Heart left ventricle (tissue), 16 donors: ENCODE data around the gene UBE2M. TPM values are rescaled to one million over a fixed set of nuclear protein-coding genes. Genes with fewer than 3 reads are reported as not detected.

Source experiments
- ATAC-seq, 4 donors: fragments of 200-7000 bp; cut with Tn5 transposase; one replicate each; pipeline ENCODE4 v1.9.1; 2020 to 2022; ENCODE audit warnings: moderate library complexity in 4 of 4, mild to moderate bottlenecking in 3 of 4, moderate number of reproducible peaks in 1 of 4
- DNase-seq, 5 donors: peaks; one replicate each; pipeline ENCODE4 v3.0.0-alpha.2; 2020
- H3K27ac ChIP-seq, 12 donors: fragments of 200-600 bp; sonication (generic) in 4 of 12; one replicate each; pipeline versions ENCODE4 v1.5.0 to v1.8.0; 2016 to 2022; ENCODE audit warnings: mild to moderate bottlenecking in 2 of 12
- H3K27me3 ChIP-seq, 9 donors: fragments of 200-600 bp; sonication (generic) in 2 of 9; one replicate each; pipeline versions ENCODE4 v1.5.1 to v1.8.0; 2016 to 2022; ENCODE audit warnings: mild to moderate bottlenecking in 3 of 9
- H3K36me3 ChIP-seq, 9 donors: fragments of 200-600 bp; sonication (generic) in 2 of 9; one replicate each; pipeline versions ENCODE4 v1.5.0 to v1.8.0; 2018 to 2022; ENCODE audit warnings: mild to moderate bottlenecking in 2 of 9
- H3K4me1 ChIP-seq, 12 donors: fragments of 200-600 bp; sonication (generic) in 4 of 12; one replicate each; pipeline versions ENCODE4 v1.5.0 to v1.8.0; 2016 to 2022; ENCODE audit warnings: mild to moderate bottlenecking in 3 of 12
- H3K4me3 ChIP-seq, 12 donors: fragments of 200-600 bp; sonication (generic) in 4 of 12; one replicate each; pipeline versions ENCODE4 v1.5.0 to v1.8.0; 2017 to 2022; ENCODE audit warnings: mild to moderate bottlenecking in 9 of 12, moderate library complexity in 4 of 12
- H3K9me3 ChIP-seq, 12 donors: fragments of 200-600 bp; sonication (generic) in 4 of 12; one replicate each; pipeline versions ENCODE4 v1.5.0 to v1.8.0; 2016 to 2022; ENCODE audit warnings: mild to moderate bottlenecking in 1 of 12
- CTCF ChIP-seq, 12 donors: fragments of 200-600 bp; sonication (generic) in 4 of 12; IDR thresholded peaks; one replicate each; pipeline versions ENCODE4 v1.5.0 to v1.8.0; 2018 to 2022; ENCODE audit warnings: antibody characterized with exemption in 12 of 12, mild to moderate bottlenecking in 5 of 12
- POLR2A ChIP-seq, 2 donors: fragments of 450-650 bp; IDR thresholded peaks; one replicate each; pipeline ENCODE4 v1.6.1; 2017; ENCODE audit warnings: antibody characterized with exemption in 2 of 2, mild to moderate bottlenecking in 2 of 2, moderate library complexity in 2 of 2
- WGBS, 4 donors: extraction: QIAGEN DNeasy Blood & Tissue Kit in 2 of 4; methylation state at CpG; one replicate each; pipeline versions ENCODE4 v1.1.5 to v1.1.7; 2013 to 2018; 5-methylcytosine and 5-hydroxymethylcytosine counted together
- intact Hi-C, 10 donors: fragments of 100-400 bp; cut with DNase I; formaldehyde crosslinking; loops; one replicate each; pipeline versions ENCODE4 v1.11.1 to v1.14.2; 2022
- polyA plus RNA-seq, 2 donors: library from polyadenylated mRNA; stranded (reverse); fragments of 200-250 nt; gene quantifications; one replicate each; pipeline ENCODE4 v1.2.3, GENCODE V29; 2013
- total RNA-seq, 9 donors: library from RNA; depleted of rRNA in 2 of 9; stranded (reverse); fragments of >200 nt in 2 of 9; fragmentation: NEBNext Ultra II Directional in 3 of 9; extraction: Animal tissue kit (Norgen Biotek cat#: 25700) in 3 of 9; gene quantifications; one replicate each; pipeline versions ENCODE4 v1.1.0 to v1.2.4, GENCODE V29; 2016 to 2023
- donor health status: ischemic (EF 13 %, LVEDD 7.1; RV severe dilation, severe dysfunction).
- donor health status: healthy with polysubstance abuse.
- donor health status: DM: no; HTN: yes; CAD: no.
- donor health status: DM: no; HTN: no; CAD: no.
- donor health status: ischemic (EF 25% LVEDD 6.9; RV normal size, moderate dysfunction).
- donor health status: ischemic (EF 25% LVEDD 5.7; RV mildly dilated, moderate dysfunction).
- donor health status: healthy.
- donor health status: DM: yes; HTN: yes; CAD: no.
- donor health status: ischemic (EF 35%, LVEDD 5.7; RV mildly dilated, moderate dysfunction).
- donor health status: nonischemic (EF 11% LVEDD 7.7; RV severe dilation, severe dysfunction).
- donor health status: DM: yes; HTN: yes; CAD: no.
- donor health status: PGD.
- donor health status: ischemic (EF 29% LVEDD 5.4; RV normal size, mild dysfunction).
- donor health status: nonischemic (EF 23%, LVEDD 6.1; RV moderate dilation, normal function).

Gene UBE2M
- total and polyA plus RNA-seq, 11 donors, result 35.3 to 139 (median 114) TPM

GRCh38 chr19:58569943-58570670 is 11.7 kb upstream of the UBE2M start:
- intact Hi-C loops, result no loop called here
- H3K36me3 ChIP-seq, result peaks cover 0 to 44% (median 23%) of the 10 kb centered on the region in 9 donors

GRCh38 chr19:58569191-58569942 is 11.0 kb upstream of the UBE2M start:
- Histone ChIP-seq H3K27ac (no peak overlapping the region), H3K4me1 (peaks cover 3 to 21% (median 12%) of the 10 kb centered on the region in 12 donors), H3K4me3 (no peak overlapping the region), H3K9me3 (no peaks in the 10 kb centered on the region), H3K27me3 (no peaks in the 10 kb centered on the region), H3K36me3 (peaks cover 0 to 44% (median 23%) of the 10 kb centered on the region in 9 donors)
- no peak for ATAC-seq
- TF ChIP-seq POLR2A (IDR thresholded peaks at IDR 0.05), result no peak
- no peak for TF ChIP-seq CTCF (IDR thresholded peaks at IDR 0.05)
- WGBS, 4 donors, result 88 to 94% (median 93%) methylated on average over 5 to 6 of the region's 6 CpGs
- intact Hi-C loops, result no loop called here
- peak in 2 of 5 donors; percentile 10 to 12 for DNase-seq

More at GRCh38 chr19:58569943-58570670, 11.7 kb upstream of the UBE2M start:
- Histone ChIP-seq H3K4me3 (no peak overlapping the region), H3K9me3 (no peaks in the 10 kb centered on the region), H3K27ac (no peak overlapping the region), H3K4me1 (peaks cover 3 to 24% (median 14%) of the 10 kb centered on the region in 12 donors), H3K27me3 (no peaks in the 10 kb centered on the region)
- ATAC-seq (no peak), DNase-seq (peak in 3 of 5 donors; percentile 15 to 25 (median 21))
- TF ChIP-seq POLR2A (IDR thresholded peaks at IDR 0.05) (no peak), CTCF (IDR thresholded peaks at IDR 0.05) (no peak)
- 78 to 92% (median 90%) methylated on average over 7 to 8 of the region's 8 CpGs for WGBS, 4 donors

- Histone ChIP-seq H3K4me1 (peaks cover 0 to 16% (median 6%) of the 10 kb centered on the region in 12 donors), H3K4me3 (no peak overlapping the region), H3K27ac (no peak overlapping the region), H3K9me3 (no peaks in the 10 kb centered on the region), H3K36me3 (peaks cover 0 to 44% (median 23%) of the 10 kb centered on the region in 9 donors), H3K27me3 (peaks cover 0 to 3% (median 0%) of the 10 kb centered on the region in 9 donors)
- intact Hi-C loops, result no loop called here
- TF ChIP-seq POLR2A (IDR thresholded peaks at IDR 0.05) (no peak), CTCF (IDR thresholded peaks at IDR 0.05) (no peak)
- DNase-seq (peak in 3 of 5 donors; percentile 9 to 23 (median 11)), ATAC-seq (no peak)
- 88 to 99% (median 93%) methylated on average over 4 of the region's 4 CpGs for WGBS, 4 donors
These were observed 10.2 kb upstream of the UBE2M start for GRCh38 chr19:58568453-58569130.
